Subcutaneous adipose tissue (tissue), 4 donors: ENCODE measurements around the gene ZNF202. TPM values are rescaled to one million over a fixed set of nuclear protein-coding genes. Genes with fewer than 3 reads are reported as not detected.

ENCODE experiments used
- total RNA-seq, 4 donors: library from RNA; depleted of rRNA; stranded (reverse); fragments of >200 nt; gene quantifications; one replicate each; pipeline ENCODE4 v1.1.0, GENCODE V29; 2016
- TF ChIP-seq, protein P1 (sequence below): fragments of 450-650 bp; IDR thresholded peaks from one replicate; pipeline ENCODE4 v1.5.1; 2016; ENCODE audit warnings: low read depth, mild to moderate bottlenecking, control low read depth, antibody characterized with exemption, moderate library complexity

ZNF202 gene
- total RNA-seq, 4 donors from 2014 or later = 6.6 to 10.0 (median 8.1) TPM

DNA sequence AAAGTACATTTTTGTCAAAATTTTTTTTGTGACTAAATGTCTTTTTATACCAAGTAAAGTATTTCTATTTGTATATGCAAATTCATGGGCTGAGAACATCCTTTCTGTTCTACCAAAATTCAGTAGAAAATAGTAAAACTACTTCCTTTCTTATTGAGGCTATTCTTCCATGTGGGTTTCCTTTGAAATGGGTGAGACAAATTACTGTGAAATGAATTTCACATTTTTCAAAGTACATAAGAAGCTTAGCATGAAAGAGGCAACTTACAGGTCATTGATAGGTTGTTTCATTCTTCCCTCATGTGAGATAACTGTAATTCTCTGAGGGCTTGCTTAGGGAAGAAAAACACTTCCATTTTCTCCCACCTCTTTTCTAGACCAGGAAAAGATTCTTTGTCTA lies 13.9 kb upstream of the ZNF202 start:
- TF ChIP-seq, protein P1, sequence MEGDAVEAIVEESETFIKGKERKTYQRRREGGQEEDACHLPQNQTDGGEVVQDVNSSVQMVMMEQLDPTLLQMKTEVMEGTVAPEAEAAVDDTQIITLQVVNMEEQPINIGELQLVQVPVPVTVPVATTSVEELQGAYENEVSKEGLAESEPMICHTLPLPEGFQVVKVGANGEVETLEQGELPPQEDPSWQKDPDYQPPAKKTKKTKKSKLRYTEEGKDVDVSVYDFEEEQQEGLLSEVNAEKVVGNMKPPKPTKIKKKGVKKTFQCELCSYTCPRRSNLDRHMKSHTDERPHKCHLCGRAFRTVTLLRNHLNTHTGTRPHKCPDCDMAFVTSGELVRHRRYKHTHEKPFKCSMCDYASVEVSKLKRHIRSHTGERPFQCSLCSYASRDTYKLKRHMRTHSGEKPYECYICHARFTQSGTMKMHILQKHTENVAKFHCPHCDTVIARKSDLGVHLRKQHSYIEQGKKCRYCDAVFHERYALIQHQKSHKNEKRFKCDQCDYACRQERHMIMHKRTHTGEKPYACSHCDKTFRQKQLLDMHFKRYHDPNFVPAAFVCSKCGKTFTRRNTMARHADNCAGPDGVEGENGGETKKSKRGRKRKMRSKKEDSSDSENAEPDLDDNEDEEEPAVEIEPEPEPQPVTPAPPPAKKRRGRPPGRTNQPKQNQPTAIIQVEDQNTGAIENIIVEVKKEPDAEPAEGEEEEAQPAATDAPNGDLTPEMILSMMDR = no peak

DNA sequence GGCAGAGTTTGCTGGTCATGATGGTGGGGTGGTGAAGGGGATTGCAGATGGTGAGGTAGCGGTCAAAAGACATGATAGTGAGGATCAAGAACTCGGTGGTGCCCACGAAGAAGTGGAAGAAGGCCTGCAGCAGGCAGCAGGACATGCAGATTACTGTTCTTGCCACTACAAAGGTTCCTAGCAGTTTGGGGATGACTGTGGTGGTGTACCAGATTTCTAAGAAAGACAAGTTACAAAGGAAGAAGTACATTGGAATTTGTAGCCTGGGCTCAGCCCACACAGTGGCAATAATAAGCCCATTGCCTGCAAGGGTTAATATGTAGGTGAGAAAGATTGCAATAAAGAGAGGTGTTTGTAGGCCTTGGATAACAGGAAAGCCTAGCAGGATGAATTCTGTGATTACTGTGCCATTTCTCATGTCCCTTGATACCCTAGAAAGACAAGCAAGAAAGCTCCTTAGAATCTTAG lies 12.7 kb upstream of the ZNF202 start, which contains the start of gene OR6X1:
TSS of gene OR6X1 (minus strand) at position 418 of the 468 bp plus-strand sequence. CDS start at position 418, 0 bp downstream.
- TF ChIP-seq, protein P1 = no peak

DNA sequence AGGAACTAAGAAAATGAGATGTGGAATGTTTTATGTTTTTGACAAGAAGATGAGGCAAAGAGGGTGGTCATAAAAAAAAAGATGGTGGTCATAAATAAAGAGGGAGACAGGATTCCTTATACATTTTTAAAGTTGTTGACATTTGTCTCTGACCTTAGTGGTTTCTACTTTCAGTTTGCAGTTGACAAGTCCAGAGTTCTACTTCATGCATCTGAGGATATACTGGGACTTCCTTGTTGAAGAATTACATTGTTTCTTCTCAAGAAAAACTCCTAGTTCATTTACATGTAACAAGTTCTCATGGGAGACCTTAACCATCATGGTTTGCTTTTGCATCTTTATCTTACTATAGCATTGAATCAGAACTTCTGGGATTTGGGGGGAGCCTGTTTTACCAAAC lies 11.7 kb upstream of the ZNF202 start:
- TF ChIP-seq, protein P1 = no peak

DNA sequence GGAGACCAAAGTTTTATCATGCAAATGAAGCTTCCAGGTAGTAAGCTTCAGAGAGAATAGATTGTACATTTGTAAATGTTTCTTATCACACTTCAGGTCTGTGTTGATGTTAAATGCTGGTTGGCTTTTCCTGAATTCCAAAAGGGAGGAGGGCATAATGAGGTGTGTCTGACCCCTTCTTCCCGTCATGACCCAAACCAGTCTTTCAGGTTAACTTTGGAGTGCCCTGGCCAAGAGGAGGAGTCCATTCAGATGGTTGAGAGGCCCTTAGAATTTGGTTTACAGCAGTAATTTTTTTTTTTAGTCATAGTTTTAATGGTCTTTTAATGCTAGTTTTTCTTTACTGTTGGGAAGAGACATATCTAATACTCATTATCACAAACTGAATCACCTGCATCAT lies 10.3 kb upstream of the ZNF202 start:
- TF ChIP-seq, protein P1 = no peak

DNA sequence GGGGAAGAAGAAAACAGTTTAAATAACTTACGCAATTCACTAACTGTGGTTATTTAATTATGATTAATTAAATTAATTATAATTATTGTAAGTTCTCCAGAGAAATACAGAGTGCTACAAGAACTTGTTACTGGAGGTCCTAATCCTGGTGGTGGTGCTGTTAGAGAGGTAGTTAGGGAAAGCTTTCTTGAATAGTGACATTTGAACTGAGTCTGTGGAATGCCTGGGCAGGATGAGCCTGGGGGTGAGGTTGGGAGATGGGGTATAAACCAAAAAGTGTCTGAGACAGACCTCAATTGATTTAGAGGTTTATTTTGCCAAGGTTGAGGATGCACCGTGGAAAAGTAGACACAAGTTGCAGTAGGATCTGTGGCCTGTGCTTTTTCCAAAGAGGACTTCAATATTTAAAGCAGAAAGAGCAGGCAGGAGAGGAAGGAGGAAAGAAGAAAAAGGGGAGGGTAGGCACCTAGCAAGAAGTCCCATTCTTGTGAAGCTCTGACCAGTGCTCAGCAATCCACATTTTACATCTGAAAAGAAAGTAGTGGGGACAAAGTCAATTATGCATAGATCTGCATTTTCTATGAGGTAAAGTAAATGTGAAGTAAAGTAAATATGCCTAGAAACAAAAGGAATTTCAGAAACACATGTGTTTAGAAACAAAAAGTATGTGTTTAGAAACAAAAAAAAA lies 4.4 kb upstream of the ZNF202 start:
- TF ChIP-seq, protein P1 = no peak

DNA sequence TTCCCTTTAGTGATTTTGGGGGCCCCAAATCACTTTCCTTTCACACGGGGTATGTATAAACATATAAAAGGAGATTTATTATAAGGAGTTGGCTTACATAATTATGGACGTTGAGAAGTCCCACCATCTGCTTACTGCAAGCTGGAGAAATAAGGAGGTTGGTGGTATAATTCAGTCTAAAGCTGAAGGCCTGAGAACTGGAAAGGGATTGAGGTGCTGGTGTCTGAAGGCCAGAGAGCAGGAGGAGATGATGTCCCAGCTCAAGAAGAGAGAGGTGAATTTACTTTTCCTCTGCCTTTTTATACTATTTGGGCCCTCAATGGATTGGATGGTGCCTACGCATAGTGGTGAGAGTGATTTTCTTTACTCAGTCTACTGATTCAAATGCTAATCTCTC lies 1.3 kb upstream of the ZNF202 start:
- TF ChIP-seq, protein P1 = no peak

DNA sequence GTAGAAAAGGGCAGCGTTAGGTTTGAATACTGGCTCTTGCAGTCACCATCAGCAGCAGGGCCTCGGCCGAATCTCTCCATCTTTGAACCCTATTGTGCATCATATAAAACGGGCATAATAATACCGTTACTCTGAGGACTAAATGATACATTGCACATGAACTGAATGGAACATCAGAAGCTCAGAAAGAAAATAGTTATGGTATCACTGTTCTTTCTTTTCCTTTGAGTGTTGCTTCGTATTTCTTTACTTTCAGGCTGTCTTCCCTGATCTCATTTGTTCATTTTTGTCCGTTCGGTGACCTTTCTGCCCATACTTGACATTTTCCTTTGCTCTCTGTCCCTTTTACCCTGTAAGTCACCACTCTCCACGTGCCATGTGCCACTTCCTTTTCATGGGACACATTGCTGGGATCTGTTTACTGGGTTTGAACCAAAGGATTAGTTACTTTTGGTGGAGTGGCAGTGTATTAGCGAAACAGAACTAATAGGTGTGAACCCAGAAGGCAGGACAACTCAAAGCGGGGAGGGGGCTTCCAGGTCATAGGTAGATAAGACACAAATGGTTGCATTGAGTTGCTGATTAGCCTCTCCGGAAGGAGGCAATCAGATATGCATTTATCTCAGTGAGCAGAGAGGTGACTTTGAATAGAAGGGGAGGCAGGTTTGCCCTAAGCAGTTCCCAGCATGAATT lies 717 bp upstream of the ZNF202 start:
- TF ChIP-seq, protein P1 = no peak
